HepG2 (cell line): ENCODE data around the gene HLA-DOA. TPM values are rescaled to one million over a fixed set of nuclear protein-coding genes. Genes with fewer than 3 reads are reported as not detected.
A peak's percentile ranks its signal among the peaks of the same experiment; 100 is the strongest.

Experiments
- ELF3 ChIP-seq: IDR thresholded peaks from 2 replicates; pipeline ENCODE4 v1.6.1; 2016; ENCODE audit warnings: missing genetic modification reagents, missing compliant biosample characterization
- EZH2 ChIP-seq: conservative IDR thresholded peaks from 2 replicates; pipeline ENCODE4 v1.6.1; 2012; ENCODE audit warnings: mild to moderate bottlenecking, low read depth, low read length, moderate library complexity
- HMG20B ChIP-seq: conservative IDR thresholded peaks from 2 replicates; pipeline ENCODE4 v1.6.1; 2016; ENCODE audit warnings: missing genetic modification reagents, missing compliant biosample characterization
- HNF4A ChIP-seq: sonication (generic); formaldehyde crosslinking; IDR thresholded peaks from 2 replicates; pipeline ENCODE4 v1.4.0; 2020; ENCODE audit warnings: missing genetic modification reagents
- HNRNPK ChIP-seq: fragments of 200-400 bp; formaldehyde crosslinking; IDR thresholded peaks from 2 replicates; pipeline ENCODE4 v1.6.1; 2018; ENCODE audit warnings: low read length, low read depth, moderate library complexity, mild to moderate bottlenecking; ENCODE audit not compliant: poor library complexity, severe bottlenecking
- IRF2 ChIP-seq: IDR thresholded peaks from 2 replicates; pipeline ENCODE4 v1.6.1; 2018; ENCODE audit warnings: missing genetic modification reagents, missing compliant biosample characterization
- ISL2 ChIP-seq: sonication (generic); formaldehyde crosslinking; IDR thresholded peaks from 2 replicates; pipeline ENCODE4 v1.5.0; 2020; ENCODE audit warnings: missing genetic modification reagents
- KLF13 ChIP-seq: sonication (generic); formaldehyde crosslinking; IDR thresholded peaks from 2 replicates; pipeline ENCODE4 v1.4.0; 2020; ENCODE audit warnings: mild to moderate bottlenecking, missing genetic modification reagents
- NFIC ChIP-seq: IDR thresholded peaks from 2 replicates; pipeline ENCODE4 v1.6.1; 2012; ENCODE audit warnings: mild to moderate bottlenecking, low read length, inconsistent platforms
- POGZ ChIP-seq: sonication (generic); formaldehyde crosslinking; IDR thresholded peaks from 2 replicates; pipeline ENCODE4 v1.4.0; 2020; ENCODE audit warnings: mild to moderate bottlenecking, missing genetic modification reagents
- SP5 ChIP-seq: IDR thresholded peaks from 2 replicates; pipeline ENCODE4 v1.6.1; 2016; ENCODE audit warnings: low read depth, borderline replicate concordance
- SSRP1 ChIP-seq: IDR thresholded peaks from 2 replicates; pipeline ENCODE4 v1.6.1; 2016; ENCODE audit warnings: control low read depth
- XRCC5 ChIP-seq: fragments of 200-400 bp; formaldehyde crosslinking; optimal IDR thresholded peaks from 2 replicates; pipeline ENCODE3; 2017; ENCODE audit warnings: mild to moderate bottlenecking, low read length
- ZNF263 ChIP-seq: sonication (generic); formaldehyde crosslinking; IDR thresholded peaks from 2 replicates; pipeline ENCODE4 v1.4.0; 2020; ENCODE audit warnings: missing genetic modification reagents
- ZNF501 ChIP-seq: sonication (generic); formaldehyde crosslinking; IDR thresholded peaks from 2 replicates; pipeline ENCODE4 v1.5.1; 2020; ENCODE audit warnings: mild to moderate bottlenecking, moderate library complexity, missing genetic modification reagents
- ZNF83 ChIP-seq: sonication (generic); formaldehyde crosslinking; IDR thresholded peaks from 2 replicates; pipeline ENCODE4 v1.4.0; 2020; ENCODE audit warnings: missing genetic modification reagents, mild to moderate bottlenecking, borderline replicate concordance
- ZSCAN31 ChIP-seq: sonication (generic); formaldehyde crosslinking; IDR thresholded peaks from 2 replicates; pipeline ENCODE4 v1.5.0; 2020; ENCODE audit warnings: low read depth, mild to moderate bottlenecking, missing genetic modification reagents
- polyA plus RNA-seq, 8 experiments: library from polyadenylated mRNA; depleted of rRNA in 3 of 8; stranded (reverse) in 7 of 8; unstranded in 1 of 8; fragments of >200 nt; fragmentation: Illumina TruSeq in 4 of 8; extraction: Trizol in 4 of 8; gene quantifications; 2 replicates each; pipeline versions ENCODE4 v1.2.1 to v1.2.3, GENCODE V29; 2011 to 2016; ENCODE audit warnings: low read depth in 4 of 8, missing spikeins in 1 of 8, mixed read lengths in 1 of 8; ENCODE audit not compliant: insufficient read depth in 1 of 8
- total RNA-seq, 5 experiments: library from RNA; depleted of rRNA; stranded (reverse); fragments of >200 nt; fragmentation: Illumina TruSeq; extraction: Trizol; gene quantifications; 2 replicates each; pipeline ENCODE4 v1.2.3, GENCODE V29; 2016; ENCODE audit warnings: low read depth in 1 of 5
- TF ChIP-seq, protein P1 (sequence below): sonication (generic); formaldehyde crosslinking; IDR thresholded peaks from 2 replicates; pipeline ENCODE4 v1.4.0; 2020; ENCODE audit warnings: missing genetic modification reagents
- TF ChIP-seq, protein P2 (sequence below): sonication (generic); formaldehyde crosslinking; IDR thresholded peaks from 2 replicates; pipeline ENCODE4 v1.4.0; 2020; ENCODE audit warnings: missing genetic modification reagents, mild to moderate bottlenecking, borderline replicate concordance
- TF ChIP-seq, protein P3 (sequence below): sonication (generic); formaldehyde crosslinking; IDR thresholded peaks from 2 replicates; pipeline ENCODE4 v1.4.0; 2020; ENCODE audit warnings: missing genetic modification reagents, borderline replicate concordance
- TF ChIP-seq, protein P4 (sequence below): sonication (generic); formaldehyde crosslinking; IDR thresholded peaks from 2 replicates; pipeline ENCODE4 v1.8.1; 2023; ENCODE audit warnings: missing genetic modification reagents, mild to moderate bottlenecking, borderline replicate concordance

HLA-DOA gene
- total and polyA plus RNA-seq, 2 of the 13 experiments (the other 11 are each of a cell fraction or from before 2014, with no cell fraction given) = 0.03 to 0.09 TPM

DNA sequence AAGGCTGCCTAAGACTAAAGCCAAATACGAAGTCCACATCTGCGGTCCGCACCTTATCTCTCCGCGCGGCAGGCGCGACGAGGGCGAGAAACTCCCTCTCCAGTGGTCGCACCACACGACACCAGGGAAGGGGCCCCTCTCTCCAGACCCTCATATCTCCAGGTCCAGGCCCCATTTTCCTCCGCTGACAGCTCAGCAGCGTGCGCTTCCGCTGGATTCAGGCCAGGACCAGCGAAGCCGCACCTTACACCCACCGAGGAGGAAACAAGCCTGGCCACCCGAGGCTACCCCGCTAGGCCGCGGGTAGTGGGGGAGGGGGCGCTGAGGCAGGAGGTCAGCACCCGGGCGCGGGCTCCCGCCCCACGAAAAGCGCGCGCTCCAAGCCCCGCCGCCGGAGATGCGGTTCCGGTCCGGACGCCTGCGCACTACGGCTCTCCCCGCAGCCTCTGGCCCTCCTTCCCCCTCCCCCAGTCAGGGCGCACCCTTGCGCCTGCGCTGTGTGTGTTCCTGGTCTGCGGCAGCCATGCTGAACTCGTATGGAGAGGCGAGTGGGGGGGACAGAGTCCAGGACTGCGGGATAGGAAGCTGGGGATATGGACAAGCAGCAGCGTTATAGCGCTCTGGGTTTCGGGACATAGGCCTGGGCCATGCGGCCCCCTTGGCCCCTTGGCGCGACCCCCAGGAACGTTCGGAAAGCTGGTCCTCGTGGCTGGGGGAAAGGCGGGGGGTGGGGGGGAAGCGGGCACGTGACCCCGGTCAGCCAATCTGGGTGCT lies 41.1 kb downstream of the HLA-DOA start, which contains the start of gene BRD2 (continued):
- TF ChIP-seq, protein P1, sequence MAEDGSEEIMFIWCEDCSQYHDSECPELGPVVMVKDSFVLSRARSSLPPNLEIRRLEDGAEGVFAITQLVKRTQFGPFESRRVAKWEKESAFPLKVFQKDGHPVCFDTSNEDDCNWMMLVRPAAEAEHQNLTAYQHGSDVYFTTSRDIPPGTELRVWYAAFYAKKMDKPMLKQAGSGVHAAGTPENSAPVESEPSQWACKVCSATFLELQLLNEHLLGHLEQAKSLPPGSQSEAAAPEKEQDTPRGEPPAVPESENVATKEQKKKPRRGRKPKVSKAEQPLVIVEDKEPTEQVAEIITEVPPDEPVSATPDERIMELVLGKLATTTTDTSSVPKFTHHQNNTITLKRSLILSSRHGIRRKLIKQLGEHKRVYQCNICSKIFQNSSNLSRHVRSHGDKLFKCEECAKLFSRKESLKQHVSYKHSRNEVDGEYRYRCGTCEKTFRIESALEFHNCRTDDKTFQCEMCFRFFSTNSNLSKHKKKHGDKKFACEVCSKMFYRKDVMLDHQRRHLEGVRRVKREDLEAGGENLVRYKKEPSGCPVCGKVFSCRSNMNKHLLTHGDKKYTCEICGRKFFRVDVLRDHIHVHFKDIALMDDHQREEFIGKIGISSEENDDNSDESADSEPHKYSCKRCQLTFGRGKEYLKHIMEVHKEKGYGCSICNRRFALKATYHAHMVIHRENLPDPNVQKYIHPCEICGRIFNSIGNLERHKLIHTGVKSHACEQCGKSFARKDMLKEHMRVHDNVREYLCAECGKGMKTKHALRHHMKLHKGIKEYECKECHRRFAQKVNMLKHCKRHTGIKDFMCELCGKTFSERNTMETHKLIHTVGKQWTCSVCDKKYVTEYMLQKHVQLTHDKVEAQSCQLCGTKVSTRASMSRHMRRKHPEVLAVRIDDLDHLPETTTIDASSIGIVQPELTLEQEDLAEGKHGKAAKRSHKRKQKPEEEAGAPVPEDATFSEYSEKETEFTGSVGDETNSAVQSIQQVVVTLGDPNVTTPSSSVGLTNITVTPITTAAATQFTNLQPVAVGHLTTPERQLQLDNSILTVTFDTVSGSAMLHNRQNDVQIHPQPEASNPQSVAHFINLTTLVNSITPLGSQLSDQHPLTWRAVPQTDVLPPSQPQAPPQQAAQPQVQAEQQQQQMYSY (CRISPR knock-in tag) = peak; percentile 65; the same call in 1 of the 2 replicates
- TF ChIP-seq IRF2 (CRISPR knock-in tag) = no peak; the same call in none of the 2 replicates
- no peak; the same call in 1 of the 2 replicates for TF ChIP-seq KLF13 (CRISPR knock-in tag)
- TF ChIP-seq XRCC5 = peak; percentile 80
- no peak for TF ChIP-seq EZH2
- TF ChIP-seq HMG20B (CRISPR knock-in tag) = no peak; the same call in 1 of the 2 replicates
- peak; percentile 50 for TF ChIP-seq ZNF83 (CRISPR knock-in tag)
- peak; percentile 55 for TF ChIP-seq SP5 (CRISPR knock-in tag)
- peak; percentile 75; the same call in 1 of the 2 replicates for TF ChIP-seq SSRP1
- peak; percentile 94 for TF ChIP-seq ZNF501 (CRISPR knock-in tag)
- TF ChIP-seq POGZ = peak; percentile 66; the same call in 1 of the 2 replicates
- peak; percentile 91; the same call in 1 of the 2 replicates for TF ChIP-seq ZSCAN31 (CRISPR knock-in tag)
- no peak for TF ChIP-seq NFIC
- TF ChIP-seq, protein P2, sequence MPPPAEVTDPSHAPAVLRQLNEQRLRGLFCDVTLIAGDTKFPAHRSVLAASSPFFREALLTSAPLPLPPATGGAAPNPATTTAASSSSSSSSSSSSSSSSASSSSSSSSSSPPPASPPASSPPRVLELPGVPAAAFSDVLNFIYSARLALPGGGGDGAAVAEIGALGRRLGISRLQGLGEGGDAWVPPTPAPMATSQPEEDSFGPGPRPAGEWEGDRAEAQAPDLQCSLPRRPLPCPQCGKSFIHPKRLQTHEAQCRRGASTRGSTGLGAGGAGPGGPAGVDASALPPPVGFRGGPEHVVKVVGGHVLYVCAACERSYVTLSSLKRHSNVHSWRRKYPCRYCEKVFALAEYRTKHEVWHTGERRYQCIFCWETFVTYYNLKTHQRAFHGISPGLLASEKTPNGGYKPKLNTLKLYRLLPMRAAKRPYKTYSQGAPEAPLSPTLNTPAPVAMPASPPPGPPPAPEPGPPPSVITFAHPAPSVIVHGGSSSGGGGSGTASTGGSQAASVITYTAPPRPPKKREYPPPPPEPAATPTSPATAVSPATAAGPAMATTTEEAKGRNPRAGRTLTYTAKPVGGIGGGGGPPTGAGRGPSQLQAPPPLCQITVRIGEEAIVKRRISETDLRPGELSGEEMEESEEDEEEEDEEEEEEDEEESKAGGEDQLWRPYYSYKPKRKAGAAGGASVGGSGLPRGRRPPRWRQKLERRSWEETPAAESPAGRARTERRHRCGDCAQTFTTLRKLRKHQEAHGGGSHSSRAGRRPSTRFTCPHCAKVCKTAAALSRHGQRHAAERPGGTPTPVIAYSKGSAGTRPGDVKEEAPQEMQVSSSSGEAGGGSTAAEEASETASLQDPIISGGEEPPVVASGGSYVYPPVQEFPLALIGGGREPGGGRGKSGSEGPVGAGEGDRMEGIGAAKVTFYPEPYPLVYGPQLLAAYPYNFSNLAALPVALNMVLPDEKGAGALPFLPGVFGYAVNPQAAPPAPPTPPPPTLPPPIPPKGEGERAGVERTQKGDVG (CRISPR knock-in tag) = peak; percentile 80; the same call in 1 of the 2 replicates
- TF ChIP-seq, protein P3, sequence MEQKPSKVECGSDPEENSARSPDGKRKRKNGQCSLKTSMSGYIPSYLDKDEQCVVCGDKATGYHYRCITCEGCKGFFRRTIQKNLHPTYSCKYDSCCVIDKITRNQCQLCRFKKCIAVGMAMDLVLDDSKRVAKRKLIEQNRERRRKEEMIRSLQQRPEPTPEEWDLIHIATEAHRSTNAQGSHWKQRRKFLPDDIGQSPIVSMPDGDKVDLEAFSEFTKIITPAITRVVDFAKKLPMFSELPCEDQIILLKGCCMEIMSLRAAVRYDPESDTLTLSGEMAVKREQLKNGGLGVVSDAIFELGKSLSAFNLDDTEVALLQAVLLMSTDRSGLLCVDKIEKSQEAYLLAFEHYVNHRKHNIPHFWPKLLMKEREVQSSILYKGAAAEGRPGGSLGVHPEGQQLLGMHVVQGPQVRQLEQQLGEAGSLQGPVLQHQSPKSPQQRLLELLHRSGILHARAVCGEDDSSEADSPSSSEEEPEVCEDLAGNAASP (CRISPR knock-in tag) = peak; percentile 44; the same call in 1 of the 2 replicates
- peak; percentile 88 for TF ChIP-seq ISL2
- peak; percentile 78 for TF ChIP-seq ZNF263 (CRISPR knock-in tag)
- peak; percentile 50; the same call in 1 of the 2 replicates for TF ChIP-seq HNF4A (CRISPR knock-in tag)
- peak; percentile 82 for TF ChIP-seq HNRNPK
- peak; percentile 86 for TF ChIP-seq ELF3
- TF ChIP-seq, protein P4, sequence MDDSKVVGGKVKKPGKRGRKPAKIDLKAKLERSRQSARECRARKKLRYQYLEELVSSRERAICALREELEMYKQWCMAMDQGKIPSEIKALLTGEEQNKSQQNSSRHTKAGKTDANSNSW (CRISPR knock-in tag) = 0 out of 2 replicates have a peak, but pooled peaks have one; percentile 28
